GM12892 (cell line): Measurements from ENCODE around the gene DRC1.

ENCODE experiments used
- POLR2A ChIP-seq: IDR thresholded peaks from 2 replicates; pipeline ENCODE4 v1.6.1; 2011; ENCODE audit warnings: low read depth, low read length, control low read depth
- POLR2AphosphoS5 ChIP-seq: IDR thresholded peaks from 2 replicates; pipeline ENCODE4 v1.6.1; 2011; ENCODE audit warnings: low read depth, low read length, control low read depth
- TAF1 ChIP-seq: IDR thresholded peaks from 2 replicates; pipeline ENCODE4 v1.6.1; 2011; ENCODE audit warnings: low read depth, mild to moderate bottlenecking, control low read depth, low read length, borderline replicate concordance

- no peak for TF ChIP-seq POLR2AphosphoS5
- TF ChIP-seq POLR2A, result no peak
- no peak for TF ChIP-seq TAF1
Measured at GRCh38 chr2:26401739-26402541, at the start of gene DRC1.
